NOMO-1 treated with DMSO at 0.1 percent for 48 hours (cell line): ENCODE measurements around the gene LRRC27.
"Not testable (repeated sequence)": the region's sequence is repeated elsewhere in the genome, so short reads cannot be mapped to it uniquely, and the experiment has no call there.

Experiments used
- DNase-seq: peaks from one replicate; lab custom pipeline; 2025; ENCODE audit not compliant: unreplicated experiment; lab: John Stamatoyannopoulos, UW

LRRC27 gene

DNA sequence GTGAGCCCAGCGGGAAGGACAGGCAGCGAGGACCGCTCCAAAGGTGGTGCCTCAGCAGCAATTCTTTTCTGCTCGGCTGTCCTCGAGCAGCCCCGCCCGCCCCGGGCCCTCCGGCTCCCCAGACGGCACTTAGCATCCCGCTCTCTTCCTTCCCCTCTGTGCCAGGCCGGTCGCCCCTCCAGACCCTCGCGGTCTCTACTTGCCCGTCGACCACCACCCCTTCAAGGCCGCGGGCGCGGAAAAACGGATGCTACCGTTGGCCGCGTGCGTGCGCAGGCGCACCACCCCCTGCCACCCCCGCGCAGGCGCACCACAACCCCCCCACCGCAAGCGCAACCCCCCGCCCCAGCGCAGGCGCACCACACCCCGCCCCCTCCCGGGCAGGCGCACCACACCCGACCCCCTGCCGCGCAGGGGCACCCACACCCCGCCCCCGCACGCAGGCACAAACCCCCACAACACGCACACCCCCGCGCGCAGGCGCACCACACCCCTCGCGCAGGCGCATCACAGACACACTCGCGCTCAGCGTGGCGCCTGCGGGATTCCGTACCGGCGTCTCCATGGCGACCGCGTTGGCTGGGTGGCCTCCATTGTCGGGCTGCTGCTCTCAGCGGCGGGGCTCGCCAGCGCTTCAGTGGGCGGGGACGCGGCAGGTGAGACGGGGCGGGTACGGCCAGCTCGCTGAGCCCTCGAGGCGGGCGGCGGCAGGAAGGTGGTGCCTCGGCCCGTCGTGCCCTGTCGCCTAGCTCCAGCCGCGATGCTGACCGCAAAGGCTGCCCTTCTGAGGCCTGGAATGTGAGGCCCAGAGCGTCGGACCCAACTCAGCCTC lies at the start of gene LRRC27:
TSS of gene LRRC27 (plus strand) at position 593 of the 832 bp plus-strand sequence. CDS start 1,332 bp downstream, outside the sequence.
- DNase-seq: peak; percentile 96

DNA sequence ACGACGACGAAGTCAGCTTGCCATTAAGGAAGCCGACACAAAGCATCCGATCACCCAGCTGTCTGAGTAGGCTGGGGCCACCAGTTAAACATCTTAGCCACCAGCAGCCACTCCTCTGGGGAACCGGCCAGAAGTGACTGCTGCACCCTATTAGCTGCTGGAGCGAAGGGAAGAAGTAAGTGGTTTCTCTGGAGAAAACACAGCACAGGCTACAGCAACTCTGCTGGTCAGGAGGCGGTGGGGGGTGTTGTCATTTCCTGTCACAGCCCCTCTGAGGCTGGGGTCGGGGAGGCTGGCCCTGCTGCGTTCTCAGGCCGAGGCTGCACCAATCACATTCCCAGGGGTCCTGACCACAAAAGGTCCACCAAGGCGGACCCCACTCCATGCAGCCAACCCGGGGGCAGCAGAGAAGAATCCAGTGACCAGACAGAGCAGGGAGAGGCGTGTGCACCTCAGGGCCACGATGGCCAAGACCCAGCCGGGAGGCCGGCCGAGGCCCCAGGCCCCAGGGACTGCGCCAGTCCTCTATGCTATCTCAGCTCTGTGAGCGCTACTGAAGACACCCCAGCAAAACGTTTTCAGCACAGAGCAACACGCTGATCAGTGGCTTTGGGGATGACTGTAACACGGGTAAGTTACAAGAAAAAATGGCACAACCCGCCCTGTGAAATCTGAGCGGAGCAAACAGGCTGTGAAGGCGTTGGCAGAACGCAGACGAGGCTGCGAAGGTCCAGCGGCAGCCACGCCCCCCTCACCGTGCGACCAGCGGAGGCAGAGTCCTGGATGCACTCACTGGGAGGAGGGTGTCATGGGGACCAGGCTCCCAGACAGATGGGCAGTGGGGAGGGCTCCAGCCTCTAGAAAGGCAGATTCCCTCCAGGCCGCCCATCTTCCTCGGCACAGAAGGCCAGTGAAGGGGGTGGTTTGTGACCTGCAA lies 49.1 kb upstream of the LRRC27 start:
- no peak for DNase-seq

DNA sequence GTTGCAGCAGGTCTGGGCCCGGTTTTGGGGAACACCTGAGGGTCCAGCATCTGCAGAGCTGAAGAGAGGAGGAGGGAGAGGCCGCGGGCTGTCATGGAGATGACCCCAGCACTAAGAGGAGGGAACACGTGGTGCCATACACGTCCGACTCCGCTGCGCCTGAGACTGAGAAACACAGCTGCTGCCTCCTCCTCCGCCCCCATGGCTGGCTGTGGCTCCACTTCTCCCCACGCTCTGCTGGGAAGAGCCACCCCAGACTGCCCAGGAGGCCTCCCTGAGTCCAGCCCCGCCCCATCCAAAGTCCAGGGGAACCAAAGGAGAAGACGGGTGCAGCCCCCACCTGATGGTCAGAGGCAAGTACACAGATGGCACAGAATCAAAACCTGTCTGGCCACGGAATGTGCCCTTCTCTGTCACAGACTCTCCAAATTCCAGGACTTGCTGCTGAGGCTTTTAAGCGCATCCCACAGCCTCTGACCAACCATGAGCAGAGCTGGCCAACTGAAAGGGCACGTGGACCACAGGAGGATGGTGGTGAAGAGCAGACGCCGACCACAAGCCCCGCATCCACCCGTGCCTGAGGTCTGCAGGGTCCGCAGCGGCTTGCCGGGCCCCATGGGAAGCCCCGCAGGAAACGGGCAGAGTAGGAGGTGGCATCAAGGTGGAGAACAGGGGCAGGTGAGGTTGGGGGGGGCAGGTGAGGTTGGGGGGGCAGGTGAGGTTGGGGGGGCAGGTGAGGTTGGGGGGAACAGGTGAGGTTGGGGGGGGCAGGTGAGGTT lies 48.2 kb upstream of the LRRC27 start:
- no peak for DNase-seq

DNA sequence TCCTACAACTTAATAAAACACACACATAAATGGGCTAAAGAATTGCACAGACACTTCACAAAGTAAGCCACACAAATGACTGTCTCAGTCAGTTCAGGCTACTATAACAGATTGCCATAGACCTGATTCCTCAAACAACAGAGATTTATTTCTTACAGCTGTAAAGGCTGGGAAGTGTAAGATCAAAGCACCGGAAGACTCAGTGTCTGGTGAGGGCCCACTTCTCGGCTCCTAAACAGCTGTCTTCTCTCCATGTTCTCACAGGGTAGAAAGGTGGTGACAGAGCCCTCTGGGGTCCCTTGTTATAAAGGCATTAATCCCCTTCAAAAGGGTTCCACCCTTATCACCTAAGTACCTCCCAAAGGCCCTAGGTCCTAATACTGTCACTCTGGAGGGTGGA lies 42.6 kb upstream of the LRRC27 start:
- no peak for DNase-seq

DNA sequence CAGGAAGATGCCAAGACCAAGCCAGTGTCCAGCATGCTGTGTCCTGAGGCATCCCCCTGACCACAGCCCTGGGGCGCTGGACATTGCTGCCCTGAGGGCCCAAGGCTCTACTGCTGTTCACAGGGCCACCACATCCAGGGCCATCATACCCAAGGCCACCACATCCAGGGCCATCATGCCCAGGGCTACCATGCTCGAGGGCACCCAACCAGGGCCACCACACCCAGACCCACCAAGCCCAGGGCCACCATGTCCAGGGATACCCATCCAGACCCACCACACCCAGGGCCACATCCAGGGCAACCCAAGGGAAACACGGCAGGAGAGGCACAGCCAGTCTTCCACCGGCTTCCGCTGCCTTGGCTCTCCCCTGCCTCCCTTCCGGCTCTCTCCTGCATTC lies 41.4 kb upstream of the LRRC27 start:
- DNase-seq: no peak

DNA sequence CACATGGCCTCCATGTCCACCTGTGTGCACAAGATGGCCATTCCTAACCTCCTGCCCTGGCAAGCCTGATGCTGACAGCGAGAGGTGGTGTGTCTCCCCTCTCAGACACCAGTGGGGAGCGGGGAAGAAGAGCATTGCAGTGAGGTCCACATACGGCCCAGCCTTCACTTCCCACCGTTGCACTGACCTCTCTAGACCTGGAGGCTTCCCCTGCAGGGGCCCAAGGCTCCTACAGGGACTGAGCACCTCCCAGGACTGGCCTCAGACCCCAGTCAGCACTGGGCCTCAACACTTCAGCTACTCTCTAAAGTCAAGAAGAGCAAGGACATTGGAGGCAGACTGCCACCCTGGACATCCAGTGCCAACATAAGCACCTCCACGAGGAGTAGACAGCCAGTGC lies 40.2 kb upstream of the LRRC27 start:
- DNase-seq: no peak

DNA sequence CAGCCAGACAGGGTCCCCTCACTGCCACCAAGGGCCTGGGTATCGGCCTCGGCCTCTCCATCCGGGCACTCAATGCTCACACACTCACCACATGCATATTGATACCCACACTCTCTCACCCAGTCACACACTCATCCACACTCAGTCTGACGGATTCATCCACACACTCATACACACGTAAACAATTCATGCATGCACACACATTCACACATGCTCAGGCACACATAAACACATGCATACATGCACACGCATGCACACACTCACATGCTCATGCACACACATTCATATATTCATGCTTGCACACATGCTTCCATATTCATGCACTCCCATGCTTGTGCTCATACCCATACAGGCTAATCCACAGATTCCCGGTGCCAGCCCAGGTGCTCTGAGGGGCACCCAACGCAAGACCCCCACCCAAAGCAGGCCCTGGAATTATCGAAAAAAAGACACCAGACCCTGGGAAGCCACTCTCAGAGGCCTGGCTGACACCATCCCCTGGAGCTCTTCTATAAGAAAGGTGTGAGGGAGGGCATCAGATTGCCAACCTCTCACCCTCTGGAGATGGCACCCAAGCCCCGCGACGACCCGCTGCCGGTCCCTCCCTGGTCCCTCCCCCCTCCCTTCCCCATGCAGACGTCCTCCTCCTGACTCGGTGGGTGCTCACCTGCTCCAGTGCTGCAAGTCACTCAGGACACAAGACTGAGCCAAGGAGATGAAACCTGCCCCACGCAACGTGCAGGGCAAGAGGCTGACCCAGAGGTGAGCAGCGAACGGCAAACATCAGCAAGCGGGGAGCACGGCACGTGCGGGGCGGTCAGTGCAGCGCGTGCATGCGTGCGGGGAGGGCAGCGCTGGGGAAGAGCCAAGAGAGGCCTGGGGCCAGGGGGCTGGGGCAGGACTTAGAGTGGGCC lies 39.4 kb upstream of the LRRC27 start:
- no peak for DNase-seq

DNA sequence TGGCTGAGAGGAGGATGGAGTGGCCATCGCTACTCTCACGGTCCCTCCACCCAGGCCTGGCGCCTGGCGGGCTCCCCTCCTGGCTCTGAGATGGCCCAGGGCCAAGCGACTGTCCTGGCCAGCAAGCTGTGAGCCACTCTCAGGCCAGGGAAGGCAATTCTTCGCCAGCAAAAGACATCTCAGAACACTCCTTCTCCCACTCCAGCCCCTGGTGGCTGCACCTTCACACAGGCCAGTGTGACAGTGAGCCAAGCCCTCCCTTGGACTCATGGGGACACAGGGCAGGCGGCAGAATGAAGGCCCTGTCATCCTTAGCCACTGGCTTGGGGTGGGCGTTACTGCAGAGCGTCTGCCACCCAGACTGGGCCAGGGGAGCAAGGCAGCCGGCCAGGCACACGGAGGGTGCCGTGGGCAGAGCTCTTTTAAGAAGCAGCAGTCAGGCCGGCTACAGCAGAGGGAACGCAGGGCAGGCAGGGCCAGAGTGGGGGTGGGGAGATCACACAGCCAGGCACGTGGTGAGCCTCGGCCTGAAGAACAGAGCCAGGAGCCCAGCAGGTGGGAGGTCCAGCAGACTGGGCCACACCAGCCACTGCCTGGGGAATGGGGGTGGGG lies 38.7 kb upstream of the LRRC27 start:
- no peak for DNase-seq

DNA sequence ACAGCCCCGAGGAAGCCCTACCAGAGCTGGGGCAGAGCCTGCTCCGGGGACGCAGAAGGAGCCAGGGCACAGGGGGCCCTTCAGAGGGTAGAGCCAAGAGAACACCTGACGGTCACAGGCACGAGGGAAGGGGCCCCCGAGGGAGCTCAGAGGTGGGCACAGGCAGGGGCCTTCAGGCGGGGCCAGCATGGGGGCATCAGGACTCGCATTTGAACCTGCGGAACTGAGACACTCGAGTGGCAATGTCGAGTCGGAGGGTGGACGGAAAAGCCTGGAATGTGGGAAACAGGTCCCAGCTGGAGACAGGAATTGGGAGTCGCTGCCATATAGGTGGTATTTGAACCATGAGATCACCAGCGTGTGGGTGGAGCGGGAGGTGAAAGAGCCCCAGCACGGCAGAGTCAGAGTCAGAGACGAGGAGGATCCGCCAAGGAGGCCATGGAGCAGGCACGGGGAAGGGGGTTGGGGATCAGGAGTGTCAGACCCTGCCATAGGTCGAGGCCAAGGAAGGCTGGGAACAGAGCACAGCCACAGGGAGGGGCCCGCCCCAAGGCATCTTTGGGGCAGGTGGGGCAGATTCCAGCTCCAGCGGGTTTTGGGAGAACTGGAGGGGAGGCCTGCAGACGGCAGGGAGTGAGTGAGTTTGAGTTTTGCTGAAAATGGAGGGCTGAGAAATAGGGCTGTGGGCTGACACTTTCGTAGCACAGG lies 38.0 kb upstream of the LRRC27 start:
- DNase-seq: no peak

DNA sequence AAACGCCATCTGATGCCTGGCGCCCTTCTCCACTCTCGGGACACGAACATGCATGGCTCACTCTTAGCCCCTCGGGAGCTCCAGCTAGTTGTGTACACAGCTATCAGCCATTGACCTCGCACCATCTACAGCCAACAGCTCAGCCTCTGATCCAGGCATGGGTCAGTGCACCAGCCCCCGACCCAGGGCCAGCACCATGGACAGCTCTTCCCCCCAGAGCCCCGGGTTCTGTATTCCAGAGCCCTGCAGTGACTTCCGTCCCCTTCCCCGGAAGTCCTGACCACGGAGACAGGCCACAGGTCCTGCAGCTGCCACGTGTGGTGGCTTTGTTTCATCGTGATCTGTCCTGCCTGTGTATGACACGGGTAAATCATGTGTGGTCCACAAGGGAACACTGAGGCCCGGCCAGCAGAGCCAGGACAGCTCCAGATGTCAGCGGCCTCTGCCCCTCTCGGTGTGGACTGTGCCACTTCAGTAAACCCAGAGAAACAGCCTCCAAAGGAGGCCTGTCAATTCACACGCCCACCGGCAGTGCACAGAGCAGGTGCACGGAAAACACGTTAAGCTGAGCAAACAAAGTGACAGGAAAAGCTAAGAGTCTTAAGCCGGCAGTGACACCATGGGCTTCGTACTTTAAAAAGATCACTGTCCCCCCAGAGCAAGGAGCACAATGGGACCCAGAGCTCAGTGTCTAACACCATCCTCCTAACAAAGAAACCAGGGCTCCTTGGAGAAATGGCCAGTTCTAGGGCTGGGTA lies 37.3 kb upstream of the LRRC27 start:
- no peak for DNase-seq

DNA sequence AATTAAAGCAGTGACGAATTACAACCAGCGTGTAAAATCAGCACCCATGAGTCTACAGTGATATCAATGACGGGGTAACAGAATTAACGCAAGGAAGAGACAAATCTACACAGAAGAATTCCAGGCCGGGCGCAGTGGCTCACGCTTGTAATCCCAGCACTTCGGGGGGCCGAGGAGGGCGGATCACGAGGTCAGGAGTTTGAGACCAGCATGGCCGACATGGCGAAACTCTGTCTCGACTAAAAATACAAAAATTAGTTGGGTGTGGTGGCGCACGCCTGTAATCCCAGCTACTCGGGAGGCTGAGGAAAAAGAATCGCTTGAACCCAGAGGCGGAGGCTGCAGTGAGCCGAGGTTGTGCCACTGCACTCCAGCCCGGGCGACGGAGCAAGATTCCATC lies 36.5 kb upstream of the LRRC27 start:
- not testable (repeated sequence) for DNase-seq

DNA sequence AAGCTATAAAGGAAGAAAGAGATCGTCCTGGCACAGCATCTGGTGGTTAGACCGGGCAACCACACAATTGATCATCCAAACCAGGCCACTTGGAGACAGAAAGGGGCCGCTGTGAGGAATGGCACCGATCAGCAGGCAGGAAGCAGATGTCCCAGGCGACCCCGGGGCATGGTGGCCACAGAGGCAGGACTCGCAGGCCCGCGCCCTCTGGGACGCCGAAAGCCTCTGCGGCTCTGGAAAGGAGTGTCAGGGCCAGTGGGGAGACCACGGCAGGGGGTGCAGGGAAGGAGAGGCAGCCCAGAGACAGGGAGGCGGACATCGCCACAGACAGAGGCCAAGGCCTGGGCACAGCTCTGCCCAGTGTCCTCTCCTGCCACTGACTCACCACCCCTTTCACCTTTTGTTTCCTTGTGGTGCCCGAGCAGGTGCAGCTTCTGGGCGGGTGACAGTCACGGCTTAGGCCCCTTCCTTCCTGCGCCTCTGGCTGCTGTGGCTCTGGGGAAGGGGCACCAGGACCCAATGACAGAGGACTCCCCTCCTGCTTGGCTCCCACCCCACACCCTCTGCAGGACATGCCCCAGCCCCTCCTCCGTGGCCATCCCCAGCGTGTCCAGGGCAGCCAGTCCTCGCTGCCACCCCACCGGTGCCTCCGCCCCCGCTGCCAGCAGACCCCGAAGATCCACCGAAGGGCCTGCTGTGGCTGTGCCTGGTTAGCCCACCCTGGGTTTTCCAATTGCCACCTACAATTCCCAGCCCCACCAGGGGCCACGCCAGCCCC lies 35.1 kb upstream of the LRRC27 start:
- DNase-seq: no peak

DNA sequence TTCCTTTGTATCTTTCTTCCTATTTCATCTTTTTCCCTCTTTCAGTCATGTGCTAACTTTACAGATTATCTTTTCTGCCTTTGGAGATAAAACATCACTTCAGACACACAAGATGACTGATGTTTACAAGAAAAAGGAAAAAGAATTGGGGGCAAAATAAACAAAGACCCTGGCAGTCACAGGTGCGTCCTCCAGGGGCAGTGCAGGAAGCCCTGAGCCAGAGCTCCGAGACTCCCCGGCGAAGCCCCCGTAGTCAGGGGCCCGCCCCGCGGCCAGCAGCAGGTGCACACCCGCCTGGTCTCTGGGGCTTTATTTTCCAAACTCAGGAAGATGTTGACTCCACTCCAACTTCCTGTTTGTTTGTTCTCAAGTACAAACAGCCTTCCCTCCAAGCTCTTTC lies 34.5 kb upstream of the LRRC27 start:
- no peak for DNase-seq

DNA sequence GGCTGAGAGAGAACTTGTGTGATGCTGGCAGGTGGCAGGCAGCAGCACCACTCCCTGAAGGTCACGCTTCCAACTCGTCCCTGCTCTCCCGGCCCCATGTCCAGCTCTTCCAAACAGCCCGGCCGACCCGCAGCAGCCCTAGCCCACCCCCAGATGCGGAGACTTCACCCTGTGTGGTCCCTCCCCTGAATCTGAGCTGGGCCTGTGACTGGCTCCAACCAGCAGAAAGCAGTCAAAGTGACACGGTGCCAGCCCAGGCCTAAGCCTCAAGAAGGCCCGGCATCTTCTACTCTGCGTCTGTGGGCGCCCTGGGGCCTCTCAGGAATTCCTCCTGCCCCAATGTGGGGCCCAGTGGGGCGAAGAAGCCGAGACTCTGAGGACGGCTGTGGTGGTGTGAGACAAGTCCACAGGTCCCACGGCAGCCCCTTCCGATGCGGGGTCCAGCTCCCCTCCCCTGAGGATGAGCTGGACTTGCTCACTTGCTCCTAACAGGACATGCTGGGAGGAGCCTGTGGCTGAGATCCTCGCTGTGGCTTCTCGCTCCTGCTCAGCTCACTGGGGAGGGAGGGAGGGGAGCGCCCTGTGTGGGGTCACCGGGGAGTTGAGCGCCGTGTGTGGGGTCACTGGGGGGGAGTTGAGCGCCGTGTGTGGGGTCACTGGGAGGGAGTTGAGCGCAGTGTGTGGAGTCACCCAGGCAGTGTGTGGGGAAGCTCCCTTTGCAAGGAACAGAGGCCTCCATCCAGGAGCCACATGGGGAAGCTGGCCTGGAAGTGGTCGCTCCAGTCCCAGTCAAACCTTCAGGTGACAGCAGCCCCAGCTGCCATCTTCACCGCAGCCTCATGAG lies 33.7 kb upstream of the LRRC27 start:
- DNase-seq: no peak

DNA sequence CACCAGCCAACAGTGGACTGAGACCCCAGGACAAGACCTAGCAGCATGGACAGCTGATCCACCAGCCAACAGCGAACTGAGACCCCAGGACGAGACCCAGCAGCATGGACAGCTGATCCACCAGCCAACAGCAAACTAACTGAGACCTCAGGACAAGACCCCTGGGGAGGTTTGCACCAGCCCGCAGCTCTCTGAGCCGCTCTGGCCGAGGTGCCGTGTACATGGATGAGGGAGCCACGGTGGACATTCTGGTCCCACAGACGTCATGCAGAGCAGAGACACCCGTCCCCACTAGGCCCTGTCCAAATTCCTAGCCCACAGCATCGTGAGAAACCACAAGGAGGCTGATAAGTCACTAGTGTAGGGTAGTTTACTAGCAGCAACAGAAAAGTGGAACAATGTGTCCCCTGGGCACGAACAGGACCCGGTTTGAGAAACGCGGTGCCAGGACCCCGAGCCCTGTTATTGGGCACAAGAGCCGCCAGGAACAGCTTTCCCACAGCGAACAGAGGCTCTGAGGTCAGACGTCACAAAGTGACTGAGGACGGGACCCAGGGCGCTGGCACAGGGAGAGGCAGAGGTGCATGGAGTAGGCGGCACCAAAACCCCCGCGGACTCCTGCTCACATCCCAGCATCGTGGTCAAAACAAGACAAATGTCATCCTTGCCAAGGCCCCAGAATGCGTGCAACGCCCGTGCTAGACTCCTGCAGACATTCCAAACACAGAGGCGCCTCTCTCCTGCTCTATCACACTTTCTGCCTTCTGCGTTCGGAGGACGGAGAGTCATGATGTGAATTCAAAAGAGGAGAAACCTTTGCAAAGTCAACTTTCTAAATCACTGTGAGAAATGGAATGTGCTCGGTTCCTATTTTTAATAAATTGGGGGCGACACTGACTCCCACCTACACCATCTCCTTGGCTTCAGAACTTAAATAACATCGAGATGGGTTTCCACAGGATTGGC lies 32.3 kb upstream of the LRRC27 start:
- DNase-seq: no peak

DNA sequence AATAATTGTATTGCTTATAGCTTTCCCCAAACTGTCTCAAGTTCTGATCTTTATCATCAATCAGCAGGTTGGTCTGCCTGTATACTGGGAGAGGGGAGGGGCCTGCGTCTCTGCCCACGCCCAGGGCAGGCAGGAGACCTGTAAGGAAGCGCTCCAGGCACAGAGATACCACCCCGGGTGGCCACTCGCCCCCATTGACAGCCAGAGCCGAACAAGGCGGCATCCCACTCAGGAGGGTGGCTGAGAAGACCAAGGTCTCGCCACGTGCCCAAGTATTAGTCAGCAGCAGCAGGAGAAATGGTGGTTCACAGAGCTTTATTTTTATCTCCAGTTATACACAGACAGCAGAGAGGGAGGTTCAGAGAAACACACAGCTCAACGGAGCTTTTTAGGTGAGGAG lies 31.4 kb upstream of the LRRC27 start:
- DNase-seq: no peak
